Frontal cortex (tissue), 4 donors: ENCODE results near the gene STMN3. TPM values are rescaled to one million over a fixed set of nuclear protein-coding genes. Genes with fewer than 3 reads are reported as not detected.

Source experiments
- DNase-seq, 2 donors: peaks; one replicate each; pipeline ENCODE4 v3.0.0; 2012; ENCODE audit warnings: low spot score in 2 of 2
- FAIRE-seq: peaks from 2 replicates; lab custom pipeline; 2012; peaks lifted over from hg19 to GRCh38; lab: Jason Lieb, UNC
- small RNA-seq: library from RNA; depleted of rRNA; stranded (forward); fragments of <200 nt; gene quantifications from one replicate; pipeline ENCODE3, GENCODE V24; 2014
- total RNA-seq: library from RNA; depleted of rRNA; stranded (reverse); fragments of >200 nt; gene quantifications from one replicate; pipeline ENCODE4 v1.2.3, GENCODE V29; 2014
- donor health status: control.
- donor health status: control.
- donor health status: control.

Gene STMN3
- total RNA-seq, 1 donor from 2014 or later, result 104 TPM

DNA sequence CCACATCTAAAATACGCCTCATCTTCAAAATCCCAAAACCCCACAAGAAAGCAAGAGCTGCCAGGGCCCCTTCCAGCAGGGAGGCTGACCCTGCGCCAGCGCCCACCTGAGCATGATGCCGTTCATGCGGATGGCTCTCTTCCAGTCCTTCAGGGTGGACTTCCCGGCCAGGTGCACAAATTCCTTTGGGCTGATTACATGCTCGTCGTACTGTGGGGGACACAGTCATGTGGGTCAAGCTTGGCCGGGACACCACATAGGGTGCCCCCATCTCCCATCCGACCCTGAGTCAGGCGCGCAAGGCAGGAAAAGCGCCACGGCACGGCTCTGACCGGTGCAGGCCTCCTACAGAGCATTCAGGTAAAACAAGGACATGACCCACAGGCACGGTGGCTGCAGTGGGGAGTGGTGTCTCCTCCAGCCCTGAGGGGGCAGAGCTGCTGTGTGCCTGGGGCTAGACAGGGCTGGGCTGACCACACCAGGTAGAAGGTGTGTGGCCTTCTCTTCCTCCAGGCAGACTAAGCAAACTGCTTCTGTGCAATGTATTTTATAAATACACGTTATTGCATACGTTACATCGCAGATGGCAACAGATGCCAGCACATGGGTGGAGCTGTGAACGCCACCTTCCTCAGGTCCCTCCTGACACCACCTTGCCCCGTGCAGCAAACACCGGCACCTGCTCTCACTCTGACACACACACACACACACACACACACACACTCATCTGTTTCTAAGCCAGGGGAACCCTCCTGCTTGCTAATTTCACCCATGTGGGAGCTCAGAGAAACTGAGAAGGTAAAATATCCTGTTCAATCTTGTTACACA is 55.4 kb downstream of the STMN3 start:
- FAIRE-seq (no peak), DNase-seq (no peak)

DNA sequence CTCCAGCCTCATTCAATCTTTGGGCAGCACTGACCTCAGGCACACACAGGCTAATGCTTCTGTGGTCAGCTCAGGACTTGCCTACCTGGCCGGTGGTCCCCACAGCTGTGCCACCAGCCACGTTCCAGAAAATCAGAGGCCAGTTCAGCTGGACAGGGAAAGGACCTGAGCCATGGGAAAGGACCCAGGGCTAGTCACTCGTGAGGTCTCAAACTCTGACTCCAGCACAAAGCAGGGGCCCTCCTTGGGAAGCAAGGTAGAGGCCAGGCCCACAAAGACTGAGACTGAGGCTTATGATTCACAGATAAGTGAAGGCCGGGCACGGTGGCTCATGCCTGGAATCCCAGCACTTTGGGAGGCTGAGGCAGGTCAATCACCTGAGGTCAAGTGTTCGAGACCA is 56.8 kb downstream of the STMN3 start:
- DNase-seq, result no peak
- no peak for FAIRE-seq

DNA sequence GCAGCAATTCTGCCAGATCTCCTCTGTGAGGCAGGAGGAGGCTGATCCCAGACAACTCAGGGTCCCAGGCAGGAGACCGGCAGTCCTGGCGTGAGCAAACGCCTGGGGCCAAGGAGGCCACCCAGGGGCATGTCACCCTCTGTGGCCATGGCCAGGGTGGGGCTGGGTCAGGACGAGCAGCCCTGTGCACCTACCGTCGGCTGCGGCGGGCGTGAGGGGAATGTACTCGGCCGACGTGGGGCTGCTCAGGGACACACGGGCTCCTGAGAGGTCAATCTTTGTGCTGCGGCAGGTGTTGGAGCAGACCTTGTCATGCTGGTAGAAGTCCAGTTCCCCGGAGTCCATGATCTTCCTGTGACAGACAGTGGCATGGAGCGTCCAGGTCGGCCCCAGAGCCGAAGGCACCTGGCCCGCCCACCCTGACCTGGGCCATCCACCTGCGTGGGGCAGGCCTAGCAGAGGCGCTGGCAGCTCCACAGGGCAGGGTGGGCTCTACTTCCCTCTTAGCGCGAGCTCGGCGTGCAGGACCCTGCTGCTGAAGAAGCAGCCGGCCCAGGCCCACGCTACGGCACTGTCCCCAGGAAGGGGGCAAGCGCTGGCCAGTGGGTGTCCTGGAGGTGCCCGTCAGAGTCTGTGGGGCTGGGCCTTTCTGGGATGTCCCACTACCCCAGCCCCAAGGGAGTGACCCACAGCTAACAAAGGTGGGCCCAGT is 57.7 kb downstream of the STMN3 start:
- no peak for FAIRE-seq
- DNase-seq, result no peak

DNA sequence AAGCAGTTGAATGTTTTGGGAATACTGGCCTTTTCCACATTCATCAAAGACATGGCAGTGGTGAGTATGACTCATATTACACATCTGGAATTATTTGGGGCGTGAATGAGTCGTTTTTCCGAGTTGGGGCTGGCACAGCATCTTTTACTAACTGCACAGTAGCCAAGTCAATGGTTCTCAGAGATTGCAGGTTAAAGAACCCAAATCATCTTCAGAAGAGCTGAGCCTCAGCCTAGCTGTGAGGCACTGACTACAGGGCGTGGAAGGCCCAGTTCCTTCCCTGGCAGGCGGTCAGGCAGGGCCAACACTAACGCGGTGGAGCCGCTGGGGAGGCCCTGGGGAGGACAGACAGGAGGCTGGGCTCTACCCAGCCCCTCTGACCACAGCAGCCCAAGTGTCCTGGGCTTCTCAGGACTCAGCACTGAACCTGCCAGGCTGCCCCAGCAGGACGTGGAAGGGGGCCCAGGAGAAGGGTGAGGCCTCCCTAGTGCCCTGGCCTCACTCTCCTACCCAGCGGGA is 59.1 kb downstream of the STMN3 start:
- FAIRE-seq (no peak), DNase-seq (no peak)

DNA sequence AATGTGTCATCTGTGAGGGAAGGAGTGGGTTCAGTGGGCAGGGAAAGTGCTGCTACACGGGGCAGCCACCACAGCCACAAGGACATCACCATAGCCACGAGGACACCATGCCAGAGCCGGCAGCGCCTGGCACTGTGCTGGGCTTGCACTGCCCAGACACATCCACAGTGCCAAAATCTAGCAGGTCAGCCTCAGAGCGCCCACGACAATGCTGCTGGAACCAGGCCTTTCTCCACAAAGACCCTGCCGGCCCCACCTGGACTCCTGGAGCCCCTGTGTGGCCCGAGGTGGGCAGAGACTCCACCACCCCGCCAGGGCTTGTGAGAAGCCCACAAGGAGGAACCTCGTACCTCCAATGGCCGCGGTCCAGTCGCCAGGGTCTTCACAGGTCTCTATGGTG is 60.6 kb downstream of the STMN3 start:
- FAIRE-seq, result no peak
- no peak for DNase-seq

DNA sequence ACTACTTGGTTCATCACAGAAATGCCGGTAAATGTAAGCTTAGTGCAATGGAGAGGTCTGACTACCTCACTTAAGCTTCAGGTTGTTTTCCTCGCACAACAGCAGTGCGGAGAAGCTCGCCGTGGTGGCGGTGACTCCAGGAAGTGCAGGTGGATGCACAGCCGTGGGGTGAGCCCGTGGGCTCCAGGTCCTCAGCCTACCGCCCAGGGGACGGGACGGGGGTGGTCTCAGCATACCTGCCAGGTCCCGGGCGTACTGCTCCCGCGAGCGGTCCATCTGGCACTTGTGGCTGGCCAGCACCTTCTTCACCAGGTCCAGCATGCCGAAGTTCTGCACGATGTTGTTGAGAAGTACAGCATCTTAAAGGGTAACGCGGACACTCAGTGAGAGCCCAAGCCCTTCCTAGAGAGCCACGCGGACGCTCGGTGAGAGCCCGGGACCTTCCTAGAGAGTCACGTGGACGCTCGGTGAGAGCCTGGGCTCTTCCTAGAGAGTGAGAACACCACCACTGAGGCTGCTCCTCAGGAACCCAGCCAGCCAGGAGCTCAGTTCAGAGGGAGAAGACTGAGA is 61.4 kb downstream of the STMN3 start:
- DNase-seq (no peak), FAIRE-seq (no peak)

DNA sequence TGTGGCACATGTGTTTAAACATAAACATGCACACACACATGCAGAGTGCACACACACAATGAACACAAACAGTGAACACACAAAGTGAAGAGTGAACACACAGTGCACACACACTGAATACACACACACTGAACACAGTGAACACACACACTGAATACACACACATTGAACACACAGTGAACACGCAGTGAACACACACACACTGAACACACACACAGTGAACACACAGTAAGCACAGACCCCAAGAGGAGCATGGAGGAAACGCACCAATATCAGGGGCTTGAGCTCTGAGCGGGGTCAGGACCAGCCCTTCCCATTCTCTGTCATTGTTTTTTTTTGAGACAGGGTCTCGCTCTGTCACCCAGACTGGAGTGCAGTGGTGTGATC is 62.1 kb downstream of the STMN3 start:
- FAIRE-seq, result no peak
- DNase-seq, result no peak

DNA sequence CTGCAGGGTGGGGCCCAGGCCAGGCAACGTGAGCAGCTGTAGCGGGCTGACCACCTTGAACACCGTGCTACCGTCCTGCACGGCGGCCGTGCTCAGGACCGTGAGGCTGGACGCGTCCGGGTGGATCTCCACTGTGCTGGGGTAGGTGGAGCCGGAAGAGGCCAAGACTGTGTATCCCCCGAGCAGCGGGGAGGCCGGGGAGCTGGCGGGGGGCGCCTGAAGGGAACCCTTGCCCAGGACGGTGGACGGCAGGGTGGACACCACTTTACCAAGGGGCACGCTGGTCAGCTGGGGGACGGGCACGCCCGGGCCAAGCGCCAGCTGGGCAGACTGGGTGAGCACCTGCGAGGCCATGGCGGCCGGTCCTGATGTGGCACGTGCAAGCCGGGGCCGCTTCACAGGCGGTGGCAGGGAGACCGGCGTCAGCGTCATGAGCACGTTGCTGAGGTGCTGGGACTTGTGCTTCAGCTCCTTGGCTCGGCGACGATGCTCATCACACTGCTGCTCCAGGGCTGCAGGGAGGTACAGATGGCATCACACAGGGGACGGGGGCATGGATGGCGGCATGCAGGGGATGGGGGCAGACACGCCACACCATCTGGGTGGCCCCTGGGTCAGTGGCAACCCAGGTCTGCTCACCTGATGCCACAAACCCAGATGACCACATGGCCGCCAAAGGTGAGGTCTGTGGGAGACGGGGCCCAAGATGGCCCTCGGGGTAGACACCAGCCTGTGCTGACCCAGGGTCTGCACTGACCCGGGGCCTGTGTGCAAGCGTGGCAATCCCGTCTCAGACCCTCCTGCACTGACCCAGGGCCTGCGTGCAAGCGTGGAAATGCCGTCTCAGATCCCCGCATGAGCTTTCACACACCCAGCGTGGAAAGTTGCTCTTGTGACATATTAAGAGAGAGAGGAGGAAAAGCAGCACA is 62.7 kb downstream of the STMN3 start:
- FAIRE-seq (no peak), DNase-seq (no peak)

Small RNA genes within 50 kb of the gene (small RNA-seq; reads per million reads assigned to genes)
- not detected for gene TNFRSF6B

Other genes starting within 250 kb of the STMN3 start
- 159 TPM for gene KCNQ2, start 180.8 kb downstream of the STMN3 start, total RNA-seq
- 179 TPM for gene EEF1A2, start 154.3 kb downstream of the STMN3 start, total RNA-seq
- gene PPDPF, start 132.7 kb downstream of the STMN3 start, total RNA-seq, result 17.1 TPM
- gene PTK6, start 116.0 kb downstream of the STMN3 start, total RNA-seq, result not detected
- gene SRMS, start 105.7 kb downstream of the STMN3 start, total RNA-seq, result not detected
- gene FNDC11, start 99.3 kb downstream of the STMN3 start, total RNA-seq, result 6.1 TPM
- gene HELZ2, start 79.2 kb downstream of the STMN3 start, total RNA-seq, result 3.7 TPM
- gene GMEB2, start 26.3 kb downstream of the STMN3 start, total RNA-seq, result 6.1 TPM
- gene RTEL1, start 4.9 kb upstream of the STMN3 start, total RNA-seq, result 8.2 TPM
- not detected for gene TNFRSF6B, start 43.2 kb upstream of the STMN3 start, total RNA-seq
- 18.3 TPM for gene ARFRP1, start 54.6 kb upstream of the STMN3 start, total RNA-seq
- 6.5 TPM for gene ZGPAT, start 54.6 kb upstream of the STMN3 start, total RNA-seq
- 4.9 TPM for gene LIME1, start 83.2 kb upstream of the STMN3 start, total RNA-seq
- gene SLC2A4RG, start 86.4 kb upstream of the STMN3 start, total RNA-seq, result 1.2 TPM
- 22.4 TPM for gene ZBTB46, start 177.8 kb upstream of the STMN3 start, total RNA-seq
- gene ABHD16B, start 208.1 kb upstream of the STMN3 start, total RNA-seq, result not detected
- 22.4 TPM for gene TPD52L2, start 211.8 kb upstream of the STMN3 start, total RNA-seq
- gene DNAJC5, start 241.7 kb upstream of the STMN3 start, total RNA-seq, result 102 TPM